ENCODE results near the gene LAMC1.

DNA sequence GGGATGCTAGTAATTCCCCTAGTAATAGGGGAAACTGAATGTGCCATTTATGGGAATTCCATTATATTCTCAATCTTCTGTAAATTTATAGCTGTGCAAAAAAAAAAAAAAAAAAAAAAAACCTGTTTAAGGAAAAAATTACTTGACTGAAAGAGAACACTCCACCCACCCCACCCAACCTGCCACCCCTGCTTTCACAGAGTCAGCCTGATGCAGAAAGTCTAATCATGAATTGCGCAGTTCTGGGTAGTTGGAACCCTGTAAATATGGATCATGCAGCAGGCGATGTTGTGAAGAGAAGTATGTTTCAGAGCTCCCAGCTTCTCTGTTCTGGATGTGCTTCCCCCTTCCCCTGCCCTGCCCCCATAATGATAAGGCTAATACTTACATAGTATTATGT is 143.2 kb downstream of the LAMC1 start:
- TF ChIP-seq, protein P1, sequence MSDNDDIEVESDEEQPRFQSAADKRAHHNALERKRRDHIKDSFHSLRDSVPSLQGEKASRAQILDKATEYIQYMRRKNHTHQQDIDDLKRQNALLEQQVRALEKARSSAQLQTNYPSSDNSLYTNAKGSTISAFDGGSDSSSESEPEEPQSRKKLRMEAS (IDR thresholded peaks at IDR 0.05), result no peak
- TF ChIP-seq, protein P2, sequence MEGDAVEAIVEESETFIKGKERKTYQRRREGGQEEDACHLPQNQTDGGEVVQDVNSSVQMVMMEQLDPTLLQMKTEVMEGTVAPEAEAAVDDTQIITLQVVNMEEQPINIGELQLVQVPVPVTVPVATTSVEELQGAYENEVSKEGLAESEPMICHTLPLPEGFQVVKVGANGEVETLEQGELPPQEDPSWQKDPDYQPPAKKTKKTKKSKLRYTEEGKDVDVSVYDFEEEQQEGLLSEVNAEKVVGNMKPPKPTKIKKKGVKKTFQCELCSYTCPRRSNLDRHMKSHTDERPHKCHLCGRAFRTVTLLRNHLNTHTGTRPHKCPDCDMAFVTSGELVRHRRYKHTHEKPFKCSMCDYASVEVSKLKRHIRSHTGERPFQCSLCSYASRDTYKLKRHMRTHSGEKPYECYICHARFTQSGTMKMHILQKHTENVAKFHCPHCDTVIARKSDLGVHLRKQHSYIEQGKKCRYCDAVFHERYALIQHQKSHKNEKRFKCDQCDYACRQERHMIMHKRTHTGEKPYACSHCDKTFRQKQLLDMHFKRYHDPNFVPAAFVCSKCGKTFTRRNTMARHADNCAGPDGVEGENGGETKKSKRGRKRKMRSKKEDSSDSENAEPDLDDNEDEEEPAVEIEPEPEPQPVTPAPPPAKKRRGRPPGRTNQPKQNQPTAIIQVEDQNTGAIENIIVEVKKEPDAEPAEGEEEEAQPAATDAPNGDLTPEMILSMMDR (IDR thresholded peaks at IDR 0.05 in 2 of 3, conservative IDR thresholded peaks at IDR 0.05 in 1 of 3; ENCODE audit: borderline replicate concordance in 1 of 3, insufficient read depth in 1 of 3, low read depth in 2 of 3, low read length in 2 of 3), result no peak
- TF ChIP-seq POLR2AphosphoS5 (IDR thresholded peaks at IDR 0.05; ENCODE audit: low read depth, low read length), result no peak
- TF ChIP-seq SP1 (IDR thresholded peaks at IDR 0.05; ENCODE audit: low read depth), result no peak
- no peak for TF ChIP-seq EZH2 (IDR thresholded peaks at IDR 0.05)

Data from HCT116 (cell line).